Activated naive CD4-positive, alpha-beta T cell treated with anti-CD3 and anti-CD28 coated beads, Interleukin-2, amount 50 U/mL, for 16 hours (primary cell): ENCODE data around the gene MUC3A.
A peak's percentile ranks its signal among the peaks of the same experiment; 100 is the strongest.
"Not testable (repeated sequence)": the region's sequence is repeated elsewhere in the genome, so short reads cannot be mapped to it uniquely, and the experiment has no call there.

Experiments
- DNase-seq: peaks from one replicate; pipeline ENCODE4 v3.0.0-alpha.2; 2020

Gene MUC3A

DNA sequence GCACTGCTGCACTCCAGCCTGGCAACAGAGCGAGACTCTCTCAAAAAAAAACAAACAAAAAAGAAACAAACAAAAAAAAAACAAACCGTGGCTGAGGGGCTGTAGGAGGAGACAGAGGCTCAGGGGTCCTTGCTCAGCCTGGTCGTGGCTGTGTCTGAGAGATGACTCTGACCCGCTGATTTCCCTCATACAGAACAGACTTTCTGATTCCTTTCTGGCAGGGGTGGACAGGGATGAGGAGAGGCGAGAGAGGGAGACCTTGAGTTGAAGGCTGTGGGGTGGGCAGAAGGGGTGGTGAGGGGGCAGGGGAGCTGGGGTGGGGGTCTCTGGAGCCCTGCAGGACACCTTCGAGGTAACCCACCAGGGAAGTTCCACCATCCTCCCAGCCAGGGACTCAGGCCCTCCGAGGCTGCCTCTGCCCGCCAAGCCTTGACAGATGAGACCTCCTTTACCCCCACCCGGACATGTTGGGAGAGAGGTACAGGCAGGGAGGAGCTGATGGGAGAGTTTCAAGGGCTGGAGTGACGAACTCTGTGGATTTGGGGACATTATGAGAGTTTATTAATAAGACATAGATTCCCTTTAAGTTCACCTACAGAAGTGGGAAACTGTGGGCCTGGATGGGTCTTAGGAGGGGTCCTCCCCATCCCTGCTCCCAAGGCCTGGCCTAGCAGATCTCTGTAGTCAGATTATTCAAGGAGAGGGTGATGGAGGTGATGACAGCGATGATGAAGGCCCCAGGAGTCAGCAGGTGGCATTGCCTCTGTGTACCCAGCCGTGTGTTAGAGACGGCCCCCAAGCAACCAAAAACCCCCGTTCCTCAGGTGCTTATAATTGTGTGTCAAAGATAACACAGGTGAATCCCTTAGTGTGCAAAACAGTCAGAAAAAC lies 22.0 kb downstream of the MUC3A start:
- DNase-seq = no peak

DNA sequence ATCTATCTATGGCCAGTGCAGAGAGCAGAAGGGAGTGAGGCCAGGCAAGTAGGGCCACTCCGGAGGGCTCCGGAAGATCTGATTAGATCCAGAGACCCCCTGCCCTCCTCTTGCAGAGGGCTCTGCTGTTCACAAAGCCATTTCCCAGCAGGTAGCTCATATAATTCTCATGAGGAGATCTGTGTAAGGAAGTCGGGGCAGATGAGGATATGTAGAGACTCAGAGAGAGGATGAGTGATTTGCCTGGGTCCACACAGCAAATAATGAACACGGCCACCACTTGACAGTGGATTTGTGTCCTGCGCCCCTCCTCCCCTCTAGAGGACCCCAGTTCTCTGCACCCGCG lies 22.6 kb downstream of the MUC3A start:
- DNase-seq = no peak

DNA sequence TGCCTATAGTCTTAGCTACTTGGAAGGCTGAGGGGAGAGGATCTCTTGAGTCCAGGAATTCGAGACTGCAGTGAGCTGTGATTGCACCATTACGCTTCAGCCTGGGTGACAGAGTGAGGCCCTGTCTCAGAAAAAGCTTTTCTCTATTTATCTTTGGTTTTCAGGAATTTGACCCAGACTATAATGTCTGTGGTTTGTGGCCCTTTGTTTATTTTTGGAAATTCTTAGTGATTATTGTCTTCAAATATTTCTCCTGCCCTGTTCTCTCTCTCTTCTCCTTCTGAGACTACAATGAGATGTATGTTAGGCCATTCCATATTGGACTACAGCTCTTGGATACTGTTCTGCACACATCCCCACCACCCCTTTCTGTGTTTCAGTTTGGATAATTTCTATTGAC lies 24.7 kb downstream of the MUC3A start:
- DNase-seq = no peak

DNA sequence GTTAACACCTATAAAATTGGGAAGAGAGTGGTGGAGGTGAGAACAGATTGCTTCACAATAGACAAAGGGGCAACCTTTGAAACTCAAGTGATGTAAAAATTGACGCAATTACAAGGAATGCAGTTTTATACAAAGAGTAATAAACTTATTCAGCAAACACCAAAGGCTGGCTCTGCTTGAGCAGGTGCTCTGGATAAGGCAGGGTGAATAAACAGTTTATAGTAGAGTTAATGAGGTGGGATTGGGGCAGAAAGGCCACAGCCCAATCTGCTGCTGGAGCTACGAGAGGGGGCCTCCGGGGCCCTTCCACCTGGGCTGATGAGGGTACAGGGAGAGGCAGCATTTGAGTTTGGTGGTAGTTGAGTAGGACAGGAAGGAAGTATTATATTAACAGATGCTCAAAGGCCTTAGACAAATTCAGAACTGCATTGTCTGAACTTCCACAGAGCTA lies 26.1 kb downstream of the MUC3A start:
- DNase-seq = no peak

DNA sequence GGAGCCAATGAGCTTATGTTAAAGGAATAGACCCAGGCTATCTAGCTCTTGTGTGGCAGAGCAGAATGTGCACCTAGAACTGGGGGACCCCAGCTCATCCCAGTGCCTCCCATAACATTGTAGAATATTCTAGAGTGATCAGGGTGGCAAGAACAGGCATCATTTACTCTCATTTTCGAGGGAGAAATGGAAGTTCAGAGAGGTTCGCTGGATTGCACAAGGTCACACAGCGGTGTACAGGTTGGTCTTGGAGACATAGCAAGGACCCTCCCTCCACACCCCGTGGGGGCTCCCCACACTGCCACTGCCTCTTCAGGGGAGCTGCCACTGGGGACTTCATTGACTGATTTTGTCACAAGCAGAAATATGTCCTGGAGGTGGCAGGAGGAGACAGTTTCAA lies 29.0 kb downstream of the MUC3A start:
- no peak for DNase-seq

DNA sequence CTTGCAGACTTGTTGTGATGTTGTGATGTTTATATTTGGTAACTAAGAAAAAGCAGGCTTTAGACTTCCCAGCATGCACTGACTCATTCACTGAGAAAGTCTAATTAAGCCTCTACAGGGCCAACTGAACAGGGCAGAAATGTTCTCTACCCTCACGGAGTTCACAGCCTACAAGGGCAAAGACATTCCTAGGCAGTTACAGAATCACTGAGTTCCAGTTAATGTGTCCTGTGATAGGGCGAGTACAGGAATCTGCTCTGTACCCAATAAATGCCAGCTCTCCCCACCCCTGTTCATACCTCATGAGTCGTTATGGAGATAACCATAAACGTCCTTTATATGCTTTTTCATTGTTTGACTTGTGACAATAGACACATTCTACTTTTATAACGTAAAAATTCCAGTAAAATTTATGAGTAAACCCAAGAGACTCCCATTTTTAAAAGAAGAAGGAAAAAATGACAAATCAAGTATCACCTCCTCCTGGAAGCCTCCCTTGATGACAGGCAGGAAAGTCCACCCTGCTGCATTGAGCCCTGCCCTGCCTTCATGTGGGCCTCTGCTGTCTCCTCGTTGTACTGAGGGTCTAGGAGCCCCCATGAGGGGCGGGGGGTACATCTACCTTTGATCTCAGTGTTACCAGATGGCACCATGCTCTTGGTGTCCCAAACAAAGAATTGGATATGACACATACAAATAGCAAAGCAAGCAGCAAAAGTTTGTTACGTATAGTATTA lies 34.3 kb downstream of the MUC3A start:
- DNase-seq = no peak

DNA sequence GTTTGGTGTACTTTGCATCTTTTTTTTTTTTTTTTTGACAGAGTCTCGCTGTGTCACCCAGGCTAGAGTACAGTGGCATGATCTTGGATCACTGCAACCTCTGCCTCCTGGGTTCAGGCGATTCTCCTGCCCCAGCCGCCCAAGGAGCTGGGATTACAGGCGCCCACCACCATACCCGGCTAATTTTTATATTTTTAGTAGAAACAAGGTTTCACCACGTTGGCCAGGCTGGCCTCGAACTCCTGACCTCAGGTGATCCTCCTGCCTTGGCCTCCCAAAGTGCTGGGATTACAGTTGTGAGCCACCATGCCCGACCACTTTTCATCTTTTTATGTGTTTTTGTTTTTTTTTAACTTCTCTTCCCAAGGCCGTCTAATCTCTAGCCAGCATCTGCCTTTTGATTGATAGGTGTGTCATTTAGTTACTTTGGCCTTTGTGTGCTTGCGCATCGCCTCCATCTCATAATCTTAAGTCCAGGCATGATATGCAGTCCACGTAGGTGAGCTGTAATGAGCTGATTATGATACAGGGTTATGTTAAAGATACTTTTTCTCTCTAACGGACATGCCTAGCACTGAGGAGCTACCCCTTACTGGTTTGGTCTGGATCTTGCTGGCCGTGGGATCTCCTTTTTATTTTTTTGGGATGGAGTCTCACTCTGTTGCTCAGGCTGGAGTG lies 35.0 kb downstream of the MUC3A start:
- not testable (repeated sequence) for DNase-seq

DNA sequence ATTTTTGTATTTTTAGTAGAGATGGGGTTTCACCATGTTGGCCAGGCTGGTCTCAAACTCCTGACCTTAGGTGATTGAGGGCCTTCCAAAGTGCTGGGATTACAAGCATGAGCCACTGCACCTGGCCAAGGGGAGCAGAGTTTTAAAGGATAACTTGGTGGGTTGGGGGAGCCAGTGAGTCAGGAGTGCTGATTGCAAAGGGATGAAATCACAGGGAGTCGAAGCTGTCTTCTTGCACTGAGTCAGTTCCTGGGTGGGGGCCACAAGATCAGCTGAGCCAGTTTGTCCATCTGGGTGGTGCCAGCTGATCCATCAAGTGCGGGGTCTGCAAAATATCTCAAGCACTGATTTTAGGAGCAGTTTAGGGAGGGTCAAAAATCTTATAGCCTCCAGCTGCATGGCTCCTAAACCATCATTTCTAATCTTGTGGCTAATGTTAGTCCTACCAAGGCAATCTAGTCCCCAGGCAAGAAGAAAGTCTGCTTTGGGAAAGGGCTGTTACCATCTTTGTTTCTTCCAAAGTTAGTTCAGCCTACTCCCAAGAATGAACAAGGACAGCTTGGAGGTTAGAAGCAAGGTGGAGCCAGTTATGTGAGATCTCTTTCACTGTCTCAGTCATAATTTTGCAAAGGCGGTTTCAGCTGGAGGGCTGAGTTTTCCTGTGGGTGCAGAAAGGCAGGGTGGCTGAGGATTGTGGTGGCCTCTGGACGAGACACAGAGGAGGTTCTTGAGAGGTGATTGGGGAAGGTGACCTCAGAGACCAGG lies 35.9 kb downstream of the MUC3A start:
- DNase-seq = not testable (repeated sequence)

DNA sequence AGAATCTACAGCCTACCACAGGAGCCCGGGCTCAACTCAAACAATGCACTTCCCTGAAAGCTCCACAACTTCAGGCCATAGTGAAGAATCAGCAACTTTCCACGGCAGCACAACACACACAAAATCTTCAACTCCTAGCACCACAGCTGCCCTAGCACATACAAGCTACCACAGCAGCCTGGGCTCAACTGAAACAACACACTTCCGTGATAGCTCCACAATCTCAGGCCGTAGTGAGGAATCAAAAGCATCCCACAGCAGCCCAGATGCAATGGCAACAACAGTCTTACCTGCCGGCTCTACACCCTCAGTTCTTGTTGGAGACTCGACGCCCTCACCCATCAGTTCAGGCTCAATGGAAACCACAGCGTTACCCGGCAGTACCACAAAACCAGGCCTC lies 42.3 kb downstream of the MUC3A start:
- DNase-seq = no peak

DNA sequence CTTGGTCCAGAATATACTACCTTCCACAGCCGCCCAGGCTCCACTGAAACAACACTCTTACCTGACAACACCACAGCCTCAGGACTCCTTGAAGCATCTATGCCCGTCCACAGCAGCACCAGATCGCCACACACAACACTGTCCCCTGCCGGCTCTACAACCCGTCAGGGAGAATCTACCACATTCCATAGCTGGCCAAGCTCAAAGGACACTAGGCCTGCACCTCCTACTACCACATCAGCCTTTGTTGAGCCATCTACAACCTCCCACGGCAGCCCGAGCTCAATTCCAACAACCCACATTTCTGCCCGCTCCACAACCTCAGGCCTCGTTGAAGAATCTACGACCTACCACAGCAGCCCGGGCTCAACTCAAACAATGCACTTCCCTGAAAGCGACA lies 42.9 kb downstream of the MUC3A start:
- not testable (repeated sequence) for DNase-seq

DNA sequence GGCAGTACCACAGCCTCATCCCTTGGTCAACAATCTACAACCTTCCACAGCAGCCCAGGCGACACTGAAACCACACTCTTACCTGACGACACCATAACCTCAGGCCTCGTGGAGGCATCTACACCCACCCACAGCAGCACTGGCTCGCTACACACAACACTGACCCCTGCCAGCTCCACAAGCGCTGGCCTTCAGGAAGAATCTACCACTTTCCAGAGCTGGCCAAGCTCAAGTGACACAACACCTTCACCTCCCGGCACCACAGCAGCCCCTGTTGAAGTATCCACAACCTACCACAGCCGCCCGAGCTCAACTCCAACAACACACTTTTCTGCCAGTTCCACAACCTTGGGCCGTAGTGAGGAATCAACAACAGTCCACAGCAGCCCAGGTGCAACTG lies 45.3 kb downstream of the MUC3A start:
- not testable (repeated sequence) for DNase-seq

DNA sequence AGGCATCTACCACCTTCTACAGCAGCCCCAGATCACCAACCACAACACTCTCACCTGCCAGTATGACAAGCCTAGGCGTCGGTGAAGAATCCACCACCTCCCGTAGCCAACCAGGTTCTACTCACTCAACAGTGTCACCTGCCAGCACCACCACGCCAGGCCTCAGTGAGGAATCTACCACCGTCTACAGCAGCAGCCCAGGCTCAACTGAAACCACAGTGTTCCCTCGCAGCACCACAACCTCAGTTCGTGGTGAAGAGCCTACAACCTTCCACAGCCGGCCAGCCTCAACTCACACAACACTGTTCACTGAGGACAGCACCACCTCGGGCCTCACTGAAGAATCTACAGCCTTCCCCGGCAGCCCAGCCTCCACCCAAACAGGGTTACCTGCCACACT lies 49.2 kb downstream of the MUC3A start:
- not testable (repeated sequence) for DNase-seq

DNA sequence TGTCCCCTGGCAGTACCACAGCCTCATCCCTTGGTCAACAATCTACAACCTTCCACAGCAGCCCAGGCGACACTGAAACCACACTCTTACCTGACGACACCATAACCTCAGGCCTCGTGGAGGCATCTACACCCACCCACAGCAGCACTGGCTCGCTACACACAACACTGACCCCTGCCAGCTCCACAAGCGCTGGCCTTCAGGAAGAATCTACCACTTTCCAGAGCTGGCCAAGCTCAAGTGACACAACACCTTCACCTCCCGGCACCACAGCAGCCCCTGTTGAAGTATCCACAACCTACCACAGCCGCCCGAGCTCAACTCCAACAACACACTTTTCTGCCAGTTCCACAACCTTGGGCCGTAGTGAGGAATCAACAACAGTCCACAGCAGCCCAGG lies 50.0 kb downstream of the MUC3A start:
- DNase-seq = not testable (repeated sequence)

DNA sequence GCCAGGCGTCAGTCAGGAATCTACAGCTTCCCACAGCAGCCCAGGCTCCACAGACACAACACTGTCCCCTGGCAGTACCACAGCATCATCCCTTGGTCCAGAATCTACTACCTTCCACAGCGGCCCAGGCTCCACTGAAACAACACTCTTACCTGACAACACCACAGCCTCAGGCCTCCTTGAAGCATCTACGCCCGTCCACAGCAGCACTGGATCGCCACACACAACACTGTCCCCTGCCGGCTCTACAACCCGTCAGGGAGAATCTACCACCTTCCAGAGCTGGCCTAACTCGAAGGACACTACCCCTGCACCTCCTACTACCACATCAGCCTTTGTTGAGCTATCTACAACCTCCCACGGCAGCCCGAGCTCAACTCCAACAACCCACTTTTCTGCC lies 50.7 kb downstream of the MUC3A start:
- not testable (repeated sequence) for DNase-seq

DNA sequence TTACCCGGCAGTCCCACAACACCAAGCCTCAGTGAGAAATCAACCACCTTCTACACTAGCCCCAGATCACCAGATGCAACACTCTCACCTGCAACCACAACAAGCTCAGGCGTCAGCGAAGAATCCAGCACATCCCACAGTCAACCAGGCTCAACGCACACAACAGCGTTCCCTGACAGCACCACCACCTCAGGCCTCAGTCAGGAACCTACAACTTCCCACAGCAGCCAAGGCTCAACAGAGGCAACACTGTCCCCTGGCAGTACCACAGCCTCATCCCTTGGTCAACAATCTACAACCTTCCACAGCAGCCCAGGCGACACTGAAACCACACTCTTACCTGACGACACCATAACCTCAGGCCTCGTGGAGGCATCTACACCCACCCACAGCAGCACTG lies 53.0 kb downstream of the MUC3A start:
- not testable (repeated sequence) for DNase-seq

DNA sequence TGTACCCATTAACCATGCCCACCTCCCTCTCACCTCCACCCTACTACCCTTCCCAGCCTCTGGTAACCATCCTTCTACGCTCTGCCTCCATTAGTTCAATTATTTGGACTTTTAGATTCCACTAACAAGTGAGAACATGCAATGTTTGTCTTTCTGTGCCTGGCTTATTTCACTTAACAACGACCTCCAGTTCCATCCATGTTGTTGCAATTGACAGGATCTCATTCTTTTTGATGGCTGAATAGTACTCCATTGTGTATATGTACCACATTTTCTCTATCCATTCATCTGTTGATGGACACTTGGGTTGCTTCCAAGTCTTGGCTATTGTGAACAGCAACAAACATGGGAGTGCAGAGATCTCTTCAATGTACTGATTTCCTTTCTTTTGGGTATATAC lies 58.0 kb downstream of the MUC3A start:
- DNase-seq = not testable (repeated sequence)

DNA sequence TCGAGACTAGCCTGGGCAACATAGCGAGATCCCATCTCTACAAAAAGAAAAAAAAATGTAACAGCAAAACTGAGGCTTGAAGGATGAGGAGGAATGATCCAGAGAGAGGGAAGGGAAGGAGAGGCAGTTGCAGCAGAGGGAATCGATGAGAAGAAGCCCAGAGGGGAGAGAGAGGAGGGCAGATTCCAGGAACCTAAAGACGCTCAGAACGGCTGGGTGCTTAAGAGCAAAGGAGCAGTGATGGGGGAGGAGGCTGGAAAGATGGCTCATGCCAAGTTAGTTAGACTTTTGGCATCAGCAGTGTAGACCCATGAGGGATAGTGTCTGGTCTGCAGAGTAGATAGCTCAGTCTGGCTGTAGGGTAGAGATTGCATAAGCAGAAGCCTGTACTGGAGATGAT lies 60.3 kb downstream of the MUC3A start:
- no peak for DNase-seq

DNA sequence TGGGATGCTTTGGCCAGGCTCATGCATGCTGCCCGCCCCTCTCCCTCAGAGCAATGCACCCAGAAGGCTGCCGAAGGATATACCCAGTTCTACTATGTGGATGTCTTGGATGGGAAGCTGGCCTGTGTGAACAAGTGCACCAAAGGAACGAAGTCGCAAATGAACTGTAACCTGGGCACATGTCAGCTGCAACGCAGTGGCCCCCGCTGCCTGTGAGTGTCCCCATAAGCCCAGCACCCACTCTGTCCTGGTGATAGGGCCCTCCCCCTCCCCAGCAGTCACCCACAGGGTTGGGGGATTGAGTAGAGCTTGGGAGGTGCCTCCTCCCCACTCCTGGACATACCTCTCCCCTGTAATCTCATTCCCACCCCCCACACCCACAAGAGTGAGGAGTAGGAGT lies 63.6 kb downstream of the MUC3A start:
- DNase-seq = no peak

DNA sequence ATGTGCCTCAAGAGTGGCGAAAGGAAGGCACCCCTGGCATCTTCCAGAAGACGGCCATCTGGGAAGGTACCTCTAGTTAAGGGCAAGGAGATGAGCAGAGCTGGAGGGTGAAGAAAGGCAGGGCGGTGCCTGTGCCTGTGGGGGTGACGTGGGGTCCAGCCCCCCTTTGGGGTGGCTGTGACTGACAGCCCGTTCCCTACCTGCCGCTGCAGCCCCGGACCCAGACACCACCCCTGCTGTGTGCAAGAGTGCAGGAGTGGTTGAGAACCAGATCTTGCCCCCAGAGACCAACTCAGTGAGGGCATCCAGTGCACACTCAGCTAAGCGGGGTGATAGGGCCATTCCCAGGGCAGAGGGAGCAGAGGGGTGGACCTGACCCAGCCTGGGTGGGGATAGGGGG lies 66.3 kb downstream of the MUC3A start:
- no peak for DNase-seq

DNA sequence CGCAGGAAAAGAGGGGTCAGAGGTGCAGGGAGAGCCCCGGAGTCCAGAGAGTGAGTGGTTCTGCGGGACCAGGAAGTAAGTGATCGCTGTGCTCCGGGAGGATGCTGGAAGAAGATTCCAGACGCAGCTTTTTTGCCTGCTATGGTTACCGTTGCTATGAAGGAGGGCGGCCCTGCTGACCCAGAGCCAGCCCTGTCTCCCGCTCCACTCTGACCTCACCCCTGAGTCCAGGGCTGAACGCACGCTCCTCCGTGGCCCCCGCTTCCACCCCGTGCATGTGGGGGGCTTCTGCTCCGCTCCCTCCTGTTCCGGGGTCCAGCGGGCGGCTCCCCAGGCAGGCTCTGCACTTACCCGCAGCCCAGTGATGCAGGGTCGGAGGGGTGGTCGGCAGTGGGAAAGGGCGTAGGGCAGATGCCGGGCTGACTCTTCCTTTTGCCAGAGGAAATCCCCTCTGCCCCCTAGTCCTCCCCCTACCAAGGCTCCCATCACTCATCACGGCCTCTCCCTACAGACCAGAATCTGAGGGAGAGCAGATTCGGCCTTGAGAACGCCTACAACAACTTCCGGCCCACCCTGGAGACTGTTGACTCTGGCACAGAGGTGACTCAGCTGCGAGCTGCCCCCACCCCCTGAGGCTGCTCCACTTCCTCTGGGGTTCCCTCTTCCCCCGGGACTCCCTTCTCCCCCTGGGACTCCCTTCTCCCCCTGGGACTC lies 67.9 kb downstream of the MUC3A start:
- DNase-seq = peak; percentile 65
